ENCODE results near the gene MIER1. TPM values are rescaled to one million over a fixed set of nuclear protein-coding genes. Genes with fewer than 3 reads are reported as not detected.

Gene MIER1
- total RNA-seq, 1 donor from 2014 or later, result 32.5 TPM

DNA sequence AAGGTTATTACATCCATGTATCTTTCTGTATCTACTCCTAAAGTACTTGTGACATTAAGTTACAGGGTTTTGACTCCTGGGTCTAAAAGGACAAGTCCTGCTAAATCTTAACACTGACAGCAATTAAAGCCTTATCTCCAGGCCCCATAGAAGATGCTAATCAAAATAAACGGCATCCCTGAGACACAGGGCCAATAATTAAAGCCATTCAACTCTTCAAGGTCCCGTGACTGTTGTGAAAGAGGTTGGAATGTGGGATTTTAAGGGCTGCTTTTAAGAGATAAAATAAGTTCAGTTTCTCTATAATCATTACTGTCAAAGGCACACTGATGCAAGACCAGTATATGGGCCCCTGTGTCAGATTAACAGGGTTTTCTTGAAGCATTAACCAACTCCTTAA, 8.5 kb upstream of the MIER1 start:
- TF ChIP-seq, protein P1, sequence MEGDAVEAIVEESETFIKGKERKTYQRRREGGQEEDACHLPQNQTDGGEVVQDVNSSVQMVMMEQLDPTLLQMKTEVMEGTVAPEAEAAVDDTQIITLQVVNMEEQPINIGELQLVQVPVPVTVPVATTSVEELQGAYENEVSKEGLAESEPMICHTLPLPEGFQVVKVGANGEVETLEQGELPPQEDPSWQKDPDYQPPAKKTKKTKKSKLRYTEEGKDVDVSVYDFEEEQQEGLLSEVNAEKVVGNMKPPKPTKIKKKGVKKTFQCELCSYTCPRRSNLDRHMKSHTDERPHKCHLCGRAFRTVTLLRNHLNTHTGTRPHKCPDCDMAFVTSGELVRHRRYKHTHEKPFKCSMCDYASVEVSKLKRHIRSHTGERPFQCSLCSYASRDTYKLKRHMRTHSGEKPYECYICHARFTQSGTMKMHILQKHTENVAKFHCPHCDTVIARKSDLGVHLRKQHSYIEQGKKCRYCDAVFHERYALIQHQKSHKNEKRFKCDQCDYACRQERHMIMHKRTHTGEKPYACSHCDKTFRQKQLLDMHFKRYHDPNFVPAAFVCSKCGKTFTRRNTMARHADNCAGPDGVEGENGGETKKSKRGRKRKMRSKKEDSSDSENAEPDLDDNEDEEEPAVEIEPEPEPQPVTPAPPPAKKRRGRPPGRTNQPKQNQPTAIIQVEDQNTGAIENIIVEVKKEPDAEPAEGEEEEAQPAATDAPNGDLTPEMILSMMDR (IDR thresholded peaks at IDR 0.05; ENCODE audit: unreplicated experiment), result no peak
- Mint-ChIP-seq H3K27me3 (no peaks in the 10 kb centered on the region), H3K4me1 (ENCODE audit: low read depth) (no peaks in the 10 kb centered on the region), H3K36me3 (ENCODE audit: insufficient read depth) (peaks cover 15% of the 10 kb centered on the region), H3K27ac (no peak overlapping the region), H3K9me3 (ENCODE audit: low read depth) (peaks cover 10% of the 10 kb centered on the region), H3K4me3 (ENCODE audit: low read depth) (no peak overlapping the region)
- DNase-seq (ENCODE audit: low spot score, unreplicated experiment), result no peak

DNA sequence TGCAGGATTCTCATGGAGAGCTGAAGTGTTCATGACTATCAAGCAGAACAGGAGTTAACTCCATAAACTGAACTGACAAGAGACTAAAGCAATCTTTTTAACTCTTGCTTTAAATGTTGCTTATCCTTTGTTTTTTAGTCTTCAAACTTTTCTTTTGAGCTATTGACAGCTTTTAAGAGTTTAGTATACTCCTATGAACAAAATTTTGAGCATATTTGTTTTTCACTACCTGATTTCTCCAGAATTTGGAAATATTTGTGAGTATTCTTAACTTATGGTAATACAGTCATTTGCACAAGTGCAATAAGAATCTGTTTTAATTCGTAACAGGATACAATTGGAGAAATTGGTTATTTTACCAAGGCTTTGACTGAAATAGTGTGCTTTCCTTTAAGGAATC, 7.3 kb upstream of the MIER1 start:
- no peak overlapping the region for H3K4me3 Mint-ChIP-seq (ENCODE audit: low read depth)
- H3K27ac Mint-ChIP-seq, result no peak overlapping the region
- peaks cover 13% of the 10 kb centered on the region for H3K36me3 Mint-ChIP-seq (ENCODE audit: insufficient read depth)
- peaks cover 10% of the 10 kb centered on the region for H3K9me3 Mint-ChIP-seq (ENCODE audit: low read depth)
- no peaks in the 10 kb centered on the region for H3K27me3 Mint-ChIP-seq
- TF ChIP-seq, protein P1 (IDR thresholded peaks at IDR 0.05; ENCODE audit: unreplicated experiment), result no peak
- DNase-seq (ENCODE audit: low spot score, unreplicated experiment), result no peak
- peaks cover 2% of the 10 kb centered on the region for H3K4me1 Mint-ChIP-seq (ENCODE audit: low read depth)

DNA sequence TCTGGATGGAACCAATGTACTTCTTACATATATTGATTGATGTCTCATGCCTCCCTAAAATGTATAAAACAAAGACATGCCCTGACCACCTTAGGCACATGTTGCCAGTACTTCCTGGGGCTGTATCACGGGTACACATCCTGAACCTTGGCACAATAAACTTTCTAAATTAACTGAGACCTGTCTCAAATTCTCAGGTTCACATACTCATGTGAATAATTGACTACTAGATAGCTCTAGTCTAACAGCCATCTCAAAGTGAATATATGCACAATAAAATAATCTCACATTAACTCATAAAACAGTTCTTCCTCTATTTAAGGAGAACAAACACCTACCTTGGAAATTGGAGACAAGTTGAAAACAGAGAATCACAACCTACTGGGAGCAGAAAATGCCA, 5.7 kb upstream of the MIER1 start:
- DNase-seq (ENCODE audit: low spot score, unreplicated experiment), result no peak
- H3K27me3 Mint-ChIP-seq, result no peaks in the 10 kb centered on the region

DNA sequence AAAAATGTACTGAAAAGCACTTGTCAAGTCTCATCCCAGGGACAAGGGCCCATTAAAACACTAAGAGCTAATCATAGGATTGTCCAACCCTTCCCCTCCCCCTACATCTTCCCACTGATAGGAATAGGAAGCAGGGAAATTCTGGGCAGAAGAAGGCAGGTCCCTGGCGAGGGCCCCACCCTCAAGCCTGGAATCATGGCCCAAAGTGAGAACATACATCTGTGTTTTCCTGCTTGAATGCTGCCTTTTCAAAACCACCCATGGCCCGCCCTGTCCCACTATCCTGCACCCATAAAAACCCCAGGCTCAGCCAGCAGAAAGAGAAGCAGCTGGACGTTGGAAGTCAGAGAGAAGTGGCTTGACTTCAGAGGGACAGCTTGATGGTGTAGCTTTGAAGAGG, 5.0 kb upstream of the MIER1 start:
- no peak overlapping the region for H3K27ac Mint-ChIP-seq
- H3K4me3 Mint-ChIP-seq (ENCODE audit: low read depth), result no peak overlapping the region
- H3K4me1 Mint-ChIP-seq (ENCODE audit: low read depth), result peaks cover 15% of the 10 kb centered on the region
- H3K9me3 Mint-ChIP-seq (ENCODE audit: low read depth), result peaks cover 10% of the 10 kb centered on the region
- no peak for DNase-seq (ENCODE audit: low spot score, unreplicated experiment)
- TF ChIP-seq, protein P1 (IDR thresholded peaks at IDR 0.05; ENCODE audit: unreplicated experiment), result no peak
- no peaks in the 10 kb centered on the region for H3K27me3 Mint-ChIP-seq
- peaks cover 12% of the 10 kb centered on the region for H3K36me3 Mint-ChIP-seq (ENCODE audit: insufficient read depth)

More for the DNA sequence above, 5.7 kb upstream of the MIER1 start:
- Mint-ChIP-seq H3K9me3 (ENCODE audit: low read depth) (peaks cover 10% of the 10 kb centered on the region), H3K4me1 (ENCODE audit: low read depth) (peaks cover 13% of the 10 kb centered on the region), H3K4me3 (ENCODE audit: low read depth) (no peak overlapping the region), H3K36me3 (ENCODE audit: insufficient read depth) (peaks cover 12% of the 10 kb centered on the region), H3K27ac (no peak overlapping the region)
- TF ChIP-seq, protein P1 (IDR thresholded peaks at IDR 0.05; ENCODE audit: unreplicated experiment), result no peak

DNA sequence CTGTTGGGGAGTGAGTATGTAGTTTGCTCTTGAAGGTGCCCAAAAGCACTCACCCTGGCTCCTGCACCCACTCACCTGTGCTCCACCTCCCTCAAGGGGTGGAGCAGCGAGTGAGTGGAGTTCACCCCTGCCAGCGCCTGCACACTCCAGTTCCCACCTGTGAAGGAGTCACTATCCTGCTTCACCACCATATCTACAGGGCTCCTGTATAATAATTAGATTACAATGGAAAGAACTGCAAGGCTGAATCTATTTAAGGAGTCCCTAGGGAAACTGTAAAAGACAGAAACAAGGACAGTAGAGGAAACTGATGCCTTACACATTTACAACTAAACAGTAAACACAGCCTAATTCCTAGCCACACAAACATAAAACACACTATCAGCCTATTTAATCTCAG, 4.2 kb upstream of the MIER1 start:
- H3K27me3 Mint-ChIP-seq, result no peaks in the 10 kb centered on the region
- no peak for DNase-seq (ENCODE audit: low spot score, unreplicated experiment)
- no peak overlapping the region for H3K27ac Mint-ChIP-seq
- H3K9me3 Mint-ChIP-seq (ENCODE audit: low read depth), result peaks cover 10% of the 10 kb centered on the region
- H3K4me3 Mint-ChIP-seq (ENCODE audit: low read depth), result no peak overlapping the region
- TF ChIP-seq, protein P1 (IDR thresholded peaks at IDR 0.05; ENCODE audit: unreplicated experiment), result no peak
- H3K4me1 Mint-ChIP-seq (ENCODE audit: low read depth), result peaks cover 15% of the 10 kb centered on the region
- peaks cover 12% of the 10 kb centered on the region for H3K36me3 Mint-ChIP-seq (ENCODE audit: insufficient read depth)
